ENCODE measurements around the gene NFIC.
"Not testable (repeated sequence)": the region's sequence is repeated elsewhere in the genome, so short reads cannot be mapped to it uniquely, and the experiment has no call there.

Gene NFIC

GRCh38 chr19:3497757-3498520 lies 131.6 kb downstream of the NFIC start:
- no peak for DNase-seq

DNA sequence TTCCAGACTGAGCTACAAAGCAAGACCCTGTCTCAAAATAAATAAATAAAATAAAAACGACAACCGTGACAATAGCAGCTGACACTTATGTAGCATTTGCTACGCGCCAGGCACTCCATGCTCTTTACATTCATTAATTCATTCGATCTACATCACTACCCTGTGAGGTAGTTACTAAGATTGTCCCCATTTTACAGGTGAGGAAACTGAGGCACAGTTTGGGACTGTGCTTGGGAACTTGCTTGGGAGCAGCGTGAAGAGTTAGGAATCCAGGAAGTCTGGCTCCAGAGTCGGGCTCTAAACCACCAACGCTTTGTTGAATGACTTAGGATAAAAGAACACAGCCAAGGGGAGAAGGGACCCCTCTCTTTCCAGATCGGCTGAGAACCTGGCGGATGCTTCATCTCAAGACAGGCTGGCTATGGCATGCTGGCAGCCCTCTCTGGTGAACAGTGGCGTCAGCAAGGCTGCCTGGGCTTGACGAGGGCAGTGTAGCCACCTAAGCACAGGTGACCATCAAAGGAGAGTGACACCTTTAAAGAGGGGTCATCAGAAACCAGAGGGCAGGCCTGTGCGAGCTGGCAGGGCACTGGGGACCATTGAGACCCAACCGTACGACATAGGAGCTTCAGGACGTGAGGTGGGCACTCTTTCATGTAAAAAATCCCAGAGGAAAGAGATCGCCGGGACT lies 133.5 kb downstream of the NFIC start:
- DNase-seq, result no peak

DNA sequence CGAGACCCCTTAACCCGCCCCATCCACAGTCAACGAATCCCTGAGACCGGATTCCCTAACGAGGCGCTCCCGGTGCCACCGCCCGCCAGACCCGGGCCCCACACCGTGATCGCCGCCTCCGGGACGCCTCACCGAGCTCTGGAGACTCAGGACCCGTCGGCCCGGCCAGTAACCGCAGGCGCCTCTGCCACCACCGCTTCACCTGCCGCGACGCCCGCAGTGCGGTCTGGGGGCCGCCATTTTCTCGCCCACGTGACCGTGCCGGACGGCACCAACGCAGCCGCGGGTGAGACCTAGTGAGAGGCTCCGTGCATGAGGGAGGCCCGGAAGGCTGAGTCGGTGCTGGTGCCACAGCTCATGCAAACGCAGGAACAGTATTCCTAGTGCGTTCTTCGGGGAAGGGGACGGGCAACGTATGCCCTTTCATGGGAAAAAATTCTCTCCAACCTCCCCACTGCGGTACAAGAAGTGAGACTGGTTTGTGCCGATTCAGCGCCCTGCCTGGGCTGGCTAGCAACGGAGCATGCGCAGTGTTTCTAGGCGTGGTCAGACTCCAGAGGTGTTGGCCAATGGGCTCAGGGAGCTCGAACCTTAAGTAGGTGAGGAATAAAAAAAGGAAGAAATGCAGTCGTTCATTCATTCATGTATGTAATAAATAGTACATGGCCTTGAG lies 134.2 kb downstream of the NFIC start, which contains the start of gene DOHH:
Gene DOHH (minus strand): TSS at position 246 of the 673 bp plus-strand sequence. CDS start 3,860 bp downstream, outside the sequence.
- DNase-seq, result peak; percentile 88

GRCh38 chr19:3501780-3502179 lies 135.4 kb downstream of the NFIC start:
- no peak for DNase-seq

- DNase-seq, result no peak
Measured at GRCh38 chr19:3503036-3503572, 136.7 kb downstream of the NFIC start.

DNA sequence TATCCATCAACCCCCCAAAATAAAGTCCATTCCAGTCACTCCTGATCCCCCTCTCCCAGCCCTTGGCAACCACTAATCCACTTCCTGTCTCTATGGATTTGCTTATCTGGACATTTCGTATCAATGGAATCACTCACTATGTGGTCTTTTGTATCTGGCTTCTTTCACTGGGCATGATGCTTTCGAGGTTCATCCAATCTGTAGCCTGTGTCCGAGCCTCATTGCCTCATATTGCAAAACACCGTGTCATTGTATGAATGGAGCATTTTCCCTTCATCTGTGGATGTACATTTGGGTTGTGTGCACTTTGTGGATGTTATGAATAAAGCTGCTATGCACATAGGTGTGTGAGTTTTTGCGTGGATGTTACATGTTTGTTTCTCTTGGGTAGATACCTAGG lies 138.4 kb downstream of the NFIC start:
- no peak for DNase-seq

- peak; percentile 97 for DNase-seq
Measured at GRCh38 chr19:3505598-3506383, 139.4 kb downstream of the NFIC start, which contains the start of gene FZR1. TSS of gene FZR1 (plus strand) at chr19:3506311. CDS start at chr19:3522990, 16,679 bp downstream.

- no peak for DNase-seq
Measured at GRCh38 chr19:3506384-3507340, 140.3 kb downstream of the NFIC start.

GRCh38 chr19:3507371-3508120 lies 141.2 kb downstream of the NFIC start:
- no peak for DNase-seq

DNA sequence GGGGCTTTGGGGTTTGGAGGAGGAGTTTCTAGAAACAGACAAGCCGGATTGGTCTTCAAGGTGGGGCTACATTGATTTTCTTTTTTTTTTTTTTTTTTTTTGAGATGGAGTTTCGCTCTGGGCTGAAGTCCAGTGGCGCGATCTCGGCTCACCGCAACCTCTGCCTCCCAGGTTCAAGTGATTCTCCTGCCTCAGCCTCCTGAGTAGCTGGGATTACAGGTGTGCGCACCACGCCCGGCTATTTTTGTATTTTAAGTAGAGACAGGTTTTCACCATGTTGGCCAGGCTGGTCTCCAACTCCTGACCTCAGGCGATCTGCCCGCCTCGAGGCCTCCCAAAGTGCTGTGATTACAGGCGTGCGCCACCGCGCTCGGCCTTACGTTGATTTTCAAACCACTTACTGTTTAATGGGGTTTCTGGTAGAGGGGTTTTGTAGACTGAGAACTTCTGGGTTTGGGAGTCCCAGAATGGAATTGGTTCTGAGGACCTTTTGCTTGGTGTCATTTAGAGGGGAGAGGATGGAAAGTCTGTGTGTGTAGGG lies 141.8 kb downstream of the NFIC start:
- not testable (repeated sequence) for DNase-seq

- DNase-seq, result no peak
Measured at GRCh38 chr19:3508771-3509535, 142.6 kb downstream of the NFIC start.

DNA sequence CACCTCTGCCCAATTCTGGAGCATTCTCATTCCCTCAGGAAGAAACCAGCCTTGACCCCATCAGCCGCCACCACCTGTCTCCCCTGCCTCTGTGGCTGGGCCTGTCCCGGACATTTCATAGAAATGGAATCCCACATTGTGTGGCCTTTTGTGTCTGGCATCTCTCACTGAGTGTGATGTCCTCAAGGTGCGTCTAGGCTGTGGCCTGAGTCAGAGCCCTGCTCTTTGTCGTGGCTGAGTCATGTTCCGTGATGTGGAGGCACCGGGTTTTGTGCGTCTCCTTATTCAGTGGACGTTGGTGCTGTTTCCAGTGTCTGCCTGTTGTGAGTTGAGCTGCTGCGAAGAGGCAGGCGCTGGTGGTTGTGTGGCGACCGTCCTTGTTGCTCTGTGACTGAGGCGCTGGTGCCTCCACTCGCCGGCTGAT lies 143.2 kb downstream of the NFIC start:
- no peak for DNase-seq

GRCh38 chr19:3510727-3511126 lies 144.3 kb downstream of the NFIC start:
- no peak for DNase-seq

GRCh38 chr19:3511506-3512251 lies 145.3 kb downstream of the NFIC start:
- no peak for DNase-seq

GRCh38 chr19:3512562-3513228 lies 146.3 kb downstream of the NFIC start:
- no peak for DNase-seq

- no peak for DNase-seq
Measured at GRCh38 chr19:3513229-3514140, 147.1 kb downstream of the NFIC start.

- DNase-seq, result no peak
Measured at GRCh38 chr19:3514930-3515329, 148.5 kb downstream of the NFIC start.

All from NCI-H1048 (cell line).